ENCODE data around the gene ACAD11.

GRCh38 chr3:132556508-132557159, 103.0 kb downstream of the ACAD11 start:
- no peak for TF ChIP-seq CTCF (IDR thresholded peaks at IDR 0.05)
- no peak for TF ChIP-seq POLR2AphosphoS5 (IDR thresholded peaks at IDR 0.05; ENCODE audit: low read depth, low read length)
- no peak for TF ChIP-seq REST (IDR thresholded peaks at IDR 0.05; ENCODE audit: insufficient read depth in 1 of 2, low read depth in 2 of 2, low read length in 1 of 2)
